Endothelial cell of umbilical vein (primary cell): ENCODE data around the gene FMN1. TPM values are rescaled to one million over a fixed set of nuclear protein-coding genes. Genes with fewer than 3 reads are reported as not detected.

Source experiments
- BruUV-seq: library from RNA; stranded (reverse); fragments of 400-500 nt; replicated peaks from 2 replicates; lab custom pipeline; 2021; lab: Mats Ljungman, UMichigan
- CTCF ChIA-PET: fragments of 300-600, 350-600 bp; sonication (Branson Sonifier 250); formaldehyde crosslinking; loops from one replicate; lab custom pipeline; 2021; ENCODE audit warnings: antibody characterized with exemption, inconsistent platforms; lab: Charles Lee
- POLR2A ChIA-PET: fragments of 300-600, 350-600 bp; sonication (Branson Sonifier 250); formaldehyde crosslinking; loops from one replicate; lab custom pipeline; 2021; ENCODE audit warnings: antibody characterized with exemption, inconsistent platforms; lab: Charles Lee
- DNase-seq: peaks from one replicate; pipeline ENCODE4 v3.0.0-alpha.2; 2011; ENCODE audit warnings: low read depth, low spot score
- FAIRE-seq: peaks from 2 replicates; lab custom pipeline; 2011; peaks lifted over from hg19 to GRCh38; lab: Jason Lieb, UNC
- H2AFZ ChIP-seq: 2 replicates; pipeline ENCODE4 v1.6.0; 2012; ENCODE audit warnings: low read depth, low read length, control low read depth, inconsistent platforms
- H3K27ac ChIP-seq: 2 replicates; pipeline ENCODE4 v1.5.1; 2011; ENCODE audit warnings: low read depth, mild to moderate bottlenecking, control low read depth, low read length, moderate library complexity; ENCODE audit not compliant: insufficient read depth
- H3K27me3 ChIP-seq, 2 experiments: 2 replicates each; pipeline versions ENCODE4 v1.6.0 to v1.6.1; 2011; ENCODE audit warnings: low read length in 2 of 2, mixed read lengths in 1 of 2; ENCODE audit not compliant: control insufficient read depth in 2 of 2, insufficient read depth in 2 of 2
- H3K36me3 ChIP-seq, 2 experiments: 2 replicates in 1 of 2; 3 replicates in 1 of 2; pipeline ENCODE4 v1.5.1; 2011; ENCODE audit warnings: low read length in 2 of 2, mild to moderate bottlenecking in 1 of 2, moderate library complexity in 1 of 2; ENCODE audit not compliant: control insufficient read depth in 2 of 2, insufficient read depth in 2 of 2; ENCODE audit errors: extremely low read depth in 1 of 2
- H3K4me1 ChIP-seq: 3 replicates; pipeline ENCODE4 v1.5.1; 2011; ENCODE audit warnings: mild to moderate bottlenecking, low read length; ENCODE audit not compliant: control insufficient read depth, insufficient read depth; ENCODE audit errors: extremely low read depth
- H3K4me2 ChIP-seq: 2 replicates; pipeline ENCODE4 v1.6.1; 2011; ENCODE audit warnings: low read length, control low read depth, mixed read lengths; ENCODE audit not compliant: insufficient read depth
- H3K4me3 ChIP-seq, 3 experiments: fragments of 200-600 bp in 1 of 3; sonication (generic), shearing (Covaris generic) in 1 of 3; replicated peaks in 1 of 3; 2 replicates each; pipeline ENCODE4 v1.5.1; 2011 to 2016; ENCODE audit warnings: control low read depth in 3 of 3, low read length in 3 of 3, mild to moderate bottlenecking in 2 of 3, inconsistent platforms in 1 of 3, low read depth in 1 of 3, moderate library complexity in 1 of 3; ENCODE audit not compliant: insufficient read depth in 1 of 3
- H3K79me2 ChIP-seq: 2 replicates; pipeline ENCODE4 v1.6.0; 2012; ENCODE audit warnings: low read length, inconsistent platforms; ENCODE audit not compliant: control insufficient read depth, insufficient read depth
- H3K9ac ChIP-seq: replicated peaks from 2 replicates; pipeline ENCODE3; 2011; ENCODE audit warnings: low read length, control low read depth; ENCODE audit not compliant: insufficient read depth; ENCODE audit errors: extremely low read depth
- H3K9me1 ChIP-seq: replicated peaks from 3 replicates; pipeline ENCODE4 v1.6.0; 2011; ENCODE audit warnings: mild to moderate bottlenecking, low read length; ENCODE audit not compliant: control insufficient read depth, insufficient read depth; ENCODE audit errors: extremely low read depth
- H3K9me3 ChIP-seq: replicated peaks from 2 replicates; pipeline ENCODE4 v1.5.1; 2012; ENCODE audit warnings: low read length, inconsistent platforms; ENCODE audit not compliant: control insufficient read depth, insufficient read depth
- H4K20me1 ChIP-seq: replicated peaks from 2 replicates; pipeline ENCODE3; 2011; ENCODE audit warnings: mild to moderate bottlenecking, low read length; ENCODE audit not compliant: control insufficient read depth, insufficient read depth; ENCODE audit errors: extremely low read depth
- EZH2 ChIP-seq: IDR thresholded peaks from 2 replicates; pipeline ENCODE4 v1.6.1; 2012; ENCODE audit warnings: borderline replicate concordance, low read depth, mild to moderate bottlenecking, moderate library complexity, low read length, inconsistent platforms; ENCODE audit not compliant: severe bottlenecking
- FOS ChIP-seq: IDR thresholded peaks from 2 replicates; pipeline ENCODE4 v1.6.1; 2011; ENCODE audit warnings: mild to moderate bottlenecking, low read length, moderate library complexity, borderline replicate concordance; ENCODE audit not compliant: insufficient read depth
- GATA2 ChIP-seq: IDR thresholded peaks from 2 replicates; pipeline ENCODE4 v1.7.0; 2011; ENCODE audit warnings: low read depth, mild to moderate bottlenecking, moderate library complexity, mixed read lengths, low read length; ENCODE audit not compliant: insufficient read length, insufficient read depth
- JUN ChIP-seq: IDR thresholded peaks from 2 replicates; pipeline ENCODE4 v1.6.1; 2011; ENCODE audit warnings: borderline replicate concordance, low read depth; ENCODE audit not compliant: insufficient read length, insufficient read depth
- MYC ChIP-seq: IDR thresholded peaks from one replicate; pipeline ENCODE4 v1.6.1; 2011; ENCODE audit warnings: mild to moderate bottlenecking, low read depth, low read length
- POLR2A ChIP-seq: IDR thresholded peaks from 2 replicates; pipeline ENCODE4 v1.6.1; 2012; ENCODE audit warnings: low read depth, mild to moderate bottlenecking, control low read depth, low read length
- POLR2AphosphoS5 ChIP-seq: IDR thresholded peaks from 2 replicates; pipeline ENCODE4 v1.6.1; 2012; ENCODE audit warnings: low read depth, mild to moderate bottlenecking, control low read depth, low read length, moderate library complexity; ENCODE audit not compliant: insufficient read depth
- dilution Hi-C: fragments of 300-500 bp; cut with MboI; formaldehyde crosslinking; loops from one replicate; pipeline ENCODE4 v1.15.0; 2019; ENCODE audit warnings: low sequenced_read_pairs; ENCODE audit not compliant: extremely low pct_ligation_motif_present
- intact Hi-C: fragments of 100-400 bp; cut with micrococcal nuclease; formaldehyde crosslinking; loops from one replicate; pipeline ENCODE4 v1.10.0; 2022
- polyA plus RNA-seq, 4 experiments: library from polyadenylated mRNA; depleted of rRNA in 3 of 4; stranded (reverse) in 3 of 4; unstranded in 1 of 4; fragments of >200 nt; gene quantifications; 2 replicates each; pipeline versions ENCODE4 v1.2.1 to v1.2.3, GENCODE V29; 2011 to 2012; ENCODE audit warnings: missing spikeins in 1 of 4
- total RNA-seq: library from RNA; stranded (reverse); gene quantifications from 2 replicates; pipeline ENCODE4 v1.2.3, GENCODE V29; 2021
- TF ChIP-seq, protein P1 (sequence below): IDR thresholded peaks from 2 replicates; pipeline ENCODE4 v1.6.1; 2011; ENCODE audit not compliant: insufficient read depth, insufficient read length
- TF ChIP-seq, protein P2 (sequence below), 2 donors: IDR thresholded peaks; 1 replicate in 1 of 2; 2 replicates in 1 of 2; pipeline ENCODE4 v1.5.1; 2011; ENCODE audit warnings: low read length in 2 of 2, mild to moderate bottlenecking in 2 of 2, moderate library complexity in 2 of 2, control low read depth in 1 of 2, inconsistent platforms in 1 of 2, low read depth in 1 of 2; ENCODE audit not compliant: insufficient read depth in 1 of 2; ENCODE audit errors: extremely low read depth in 1 of 2

Gene FMN1
- total and polyA plus RNA-seq, 2 donors (not counting 3 experiments of a cell fraction or from before 2014, with no cell fraction given), result 0.01 to 0.29 TPM

DNA sequence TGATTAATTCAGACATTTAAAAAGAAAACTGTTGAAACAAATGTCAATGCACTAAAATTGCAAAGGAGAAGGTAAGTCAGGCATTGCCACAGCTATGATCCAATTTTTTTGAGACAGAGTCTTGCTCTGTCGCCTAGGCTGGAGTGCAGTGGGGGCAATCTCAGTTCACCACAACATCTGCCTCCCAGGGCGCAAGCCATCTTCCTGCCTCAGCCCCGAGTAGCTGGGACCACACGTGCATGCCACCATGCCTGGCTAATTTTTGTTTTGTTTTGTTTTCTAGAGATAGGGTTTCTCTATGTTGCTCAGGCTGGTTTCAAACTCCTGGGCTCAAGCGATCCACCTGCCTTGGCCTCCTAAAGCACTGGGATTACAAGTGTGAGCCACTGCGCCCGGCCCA lies 117.6 kb downstream of the FMN1 start:
- Histone ChIP-seq H3K79me2 (no peaks in the 10 kb centered on the region), H3K4me3 (no peak overlapping the region), H4K20me1 (no peaks in the 10 kb centered on the region), H3K9me1 (no peaks in the 10 kb centered on the region), H3K9me3 (no peaks in the 10 kb centered on the region), H3K27ac (no peak overlapping the region), H3K4me2 (no peak overlapping the region), H3K27me3 (peaks cover 3% of the 10 kb centered on the region in 2 experiments), H3K36me3 (no peaks in the 10 kb centered on the region), H2AFZ (no peak overlapping the region), H3K4me1 (no peaks in the 10 kb centered on the region), H3K9ac (no peak overlapping the region)
- no peak for DNase-seq
- TF ChIP-seq JUN (no peak), EZH2 (no peak), GATA2 (no peak), POLR2A (no peak), POLR2AphosphoS5 (no peak), FOS (no peak), MYC (no peak)
- TF ChIP-seq, protein P1, sequence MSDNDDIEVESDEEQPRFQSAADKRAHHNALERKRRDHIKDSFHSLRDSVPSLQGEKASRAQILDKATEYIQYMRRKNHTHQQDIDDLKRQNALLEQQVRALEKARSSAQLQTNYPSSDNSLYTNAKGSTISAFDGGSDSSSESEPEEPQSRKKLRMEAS, result no peak
- TF ChIP-seq, protein P2, sequence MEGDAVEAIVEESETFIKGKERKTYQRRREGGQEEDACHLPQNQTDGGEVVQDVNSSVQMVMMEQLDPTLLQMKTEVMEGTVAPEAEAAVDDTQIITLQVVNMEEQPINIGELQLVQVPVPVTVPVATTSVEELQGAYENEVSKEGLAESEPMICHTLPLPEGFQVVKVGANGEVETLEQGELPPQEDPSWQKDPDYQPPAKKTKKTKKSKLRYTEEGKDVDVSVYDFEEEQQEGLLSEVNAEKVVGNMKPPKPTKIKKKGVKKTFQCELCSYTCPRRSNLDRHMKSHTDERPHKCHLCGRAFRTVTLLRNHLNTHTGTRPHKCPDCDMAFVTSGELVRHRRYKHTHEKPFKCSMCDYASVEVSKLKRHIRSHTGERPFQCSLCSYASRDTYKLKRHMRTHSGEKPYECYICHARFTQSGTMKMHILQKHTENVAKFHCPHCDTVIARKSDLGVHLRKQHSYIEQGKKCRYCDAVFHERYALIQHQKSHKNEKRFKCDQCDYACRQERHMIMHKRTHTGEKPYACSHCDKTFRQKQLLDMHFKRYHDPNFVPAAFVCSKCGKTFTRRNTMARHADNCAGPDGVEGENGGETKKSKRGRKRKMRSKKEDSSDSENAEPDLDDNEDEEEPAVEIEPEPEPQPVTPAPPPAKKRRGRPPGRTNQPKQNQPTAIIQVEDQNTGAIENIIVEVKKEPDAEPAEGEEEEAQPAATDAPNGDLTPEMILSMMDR (IDR thresholded peaks at IDR 0.05; ENCODE audit: extremely low read depth in 1 of 2, insufficient read depth in 1 of 2, low read depth in 1 of 2, low read length in 2 of 2), result no peak
- BruUV-seq, result no TSS peak
- ChIA-PET CTCF (interaction anchor here (1.5 kb wide), 1 partner anchor 9 kb away, joined by 4 read pairs; no protein-coding TSS in a partner anchor), POLR2A (no interaction called here)
- no peak for FAIRE-seq
- dilution Hi-C loops, result no loop called here
- intact Hi-C loops, result no loop called here
